ENCODE data around the gene PTPRD. TPM values are rescaled to one million over a fixed set of nuclear protein-coding genes. Genes with fewer than 3 reads are reported as not detected.
A peak's percentile ranks its signal among the peaks of the same experiment; 100 is the strongest.

Gene PTPRD
- total RNA-seq, 4 donors from 2014 or later, result 19.6 to 78.9 (median 45.6) TPM

DNA sequence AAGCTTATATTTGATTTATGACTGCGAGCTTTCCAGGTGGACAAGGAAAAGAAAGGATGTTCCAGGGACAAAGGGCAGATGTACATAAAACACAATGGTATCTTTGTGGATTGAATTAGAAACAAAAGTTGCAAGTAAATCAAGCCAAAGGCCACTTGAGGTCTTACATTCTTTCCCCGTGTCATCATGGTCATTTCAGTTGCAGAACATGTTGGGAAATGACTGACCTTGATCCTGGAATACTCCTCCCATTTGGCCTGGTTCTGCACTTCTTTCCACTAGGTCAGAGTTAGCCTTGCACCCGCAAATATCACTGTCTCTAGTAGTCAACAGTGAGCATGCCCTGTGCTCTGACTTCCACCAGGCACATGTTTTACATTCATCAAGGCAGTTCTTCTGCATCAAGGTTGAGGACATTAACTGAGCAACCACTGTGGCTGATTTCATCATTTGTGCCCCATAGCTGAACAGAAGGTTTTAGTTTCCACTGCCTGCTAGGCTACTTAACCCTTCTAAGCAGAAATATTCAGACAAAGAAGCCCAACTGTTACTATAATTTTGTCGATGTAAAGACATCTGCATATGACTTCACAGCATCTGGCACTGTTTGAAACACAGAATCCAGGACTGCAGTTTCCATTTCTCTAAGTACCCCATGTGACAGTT, 1651.5 kb downstream of the PTPRD start:
- WGBS, 2 donors, result 71 to 81% methylated on average over 4 of the region's 4 CpGs
- Histone ChIP-seq H3K9me3 (no peaks in the 10 kb centered on the region), H3K36me3 (no peaks in the 10 kb centered on the region), H3K27ac (no peak overlapping the region), H3K27me3 (no peaks in the 10 kb centered on the region), H3K4me1 (no peaks in the 10 kb centered on the region), H3K4me3 (replicated peaks in 1 of 3) (no peak overlapping the region)
- DNase-seq, result peak; percentile 1 to 6
- intact Hi-C loops (cut with DNase I), result no loop called here
- TF ChIP-seq, protein P1, sequence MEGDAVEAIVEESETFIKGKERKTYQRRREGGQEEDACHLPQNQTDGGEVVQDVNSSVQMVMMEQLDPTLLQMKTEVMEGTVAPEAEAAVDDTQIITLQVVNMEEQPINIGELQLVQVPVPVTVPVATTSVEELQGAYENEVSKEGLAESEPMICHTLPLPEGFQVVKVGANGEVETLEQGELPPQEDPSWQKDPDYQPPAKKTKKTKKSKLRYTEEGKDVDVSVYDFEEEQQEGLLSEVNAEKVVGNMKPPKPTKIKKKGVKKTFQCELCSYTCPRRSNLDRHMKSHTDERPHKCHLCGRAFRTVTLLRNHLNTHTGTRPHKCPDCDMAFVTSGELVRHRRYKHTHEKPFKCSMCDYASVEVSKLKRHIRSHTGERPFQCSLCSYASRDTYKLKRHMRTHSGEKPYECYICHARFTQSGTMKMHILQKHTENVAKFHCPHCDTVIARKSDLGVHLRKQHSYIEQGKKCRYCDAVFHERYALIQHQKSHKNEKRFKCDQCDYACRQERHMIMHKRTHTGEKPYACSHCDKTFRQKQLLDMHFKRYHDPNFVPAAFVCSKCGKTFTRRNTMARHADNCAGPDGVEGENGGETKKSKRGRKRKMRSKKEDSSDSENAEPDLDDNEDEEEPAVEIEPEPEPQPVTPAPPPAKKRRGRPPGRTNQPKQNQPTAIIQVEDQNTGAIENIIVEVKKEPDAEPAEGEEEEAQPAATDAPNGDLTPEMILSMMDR (IDR thresholded peaks at IDR 0.05), result no peak
- TF ChIP-seq POLR2A (IDR thresholded peaks at IDR 0.05), result no peak

DNA sequence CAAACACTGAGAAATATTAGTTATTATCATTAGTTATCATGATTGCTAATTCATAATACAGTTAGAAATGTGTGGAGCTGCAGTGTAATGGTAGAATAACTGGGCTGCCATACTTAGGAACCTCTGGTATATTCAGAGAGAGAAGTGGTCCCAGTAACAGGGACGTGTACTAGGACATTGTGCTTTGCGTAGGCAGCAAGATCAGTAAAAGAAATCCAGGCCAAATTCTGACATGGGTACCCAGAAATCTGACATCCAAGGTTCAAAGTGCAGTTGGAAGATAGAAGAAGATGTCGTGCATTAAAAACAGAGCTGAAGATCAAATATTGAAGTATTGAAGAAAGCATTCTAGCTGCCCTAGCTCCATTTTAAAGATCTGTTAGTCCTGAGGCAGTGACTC, 1652.5 kb downstream of the PTPRD start:
- no peaks in the 10 kb centered on the region for H3K9me3 ChIP-seq
- no peak for TF ChIP-seq POLR2A (IDR thresholded peaks at IDR 0.05)
- TF ChIP-seq, protein P1 (IDR thresholded peaks at IDR 0.05), result no peak
- WGBS, 2 donors, result 86 to 90% methylated on average over 3 of the region's 3 CpGs
- H3K27ac ChIP-seq, result no peak overlapping the region
- no peaks in the 10 kb centered on the region for H3K4me1 ChIP-seq
- no peak overlapping the region for H3K4me3 ChIP-seq (replicated peaks in 1 of 3)
- intact Hi-C loops (cut with DNase I), result no loop called here
- H3K27me3 ChIP-seq, result no peaks in the 10 kb centered on the region
- no peak for DNase-seq
- no peaks in the 10 kb centered on the region for H3K36me3 ChIP-seq

DNA sequence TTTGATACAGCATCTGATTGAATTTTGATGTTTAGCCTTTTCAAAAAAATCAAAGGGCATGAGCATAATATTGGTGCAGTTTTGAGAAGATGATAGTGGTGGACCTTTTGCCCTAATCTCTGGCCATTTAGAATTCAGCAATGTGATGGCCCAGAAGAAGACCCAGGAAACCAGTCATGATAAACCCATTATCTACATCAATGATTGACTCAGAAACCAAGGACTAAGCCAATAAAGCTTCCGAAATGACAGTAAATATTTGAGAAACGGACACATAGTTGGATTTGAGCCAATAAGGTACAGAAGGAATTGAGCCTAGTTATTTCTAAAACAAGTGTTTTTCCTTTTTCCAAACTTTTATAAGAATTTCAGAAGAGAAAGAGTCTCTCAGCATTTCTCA, 1654.4 kb downstream of the PTPRD start:
- 86 to 89% methylated on average over 2 of the region's 2 CpGs for whole genome bisulfite sequencing, 2 donors
- no peaks in the 10 kb centered on the region for H3K4me1 ChIP-seq
- H3K27me3 ChIP-seq, result no peaks in the 10 kb centered on the region
- no peak overlapping the region for H3K4me3 ChIP-seq (replicated peaks in 1 of 3)
- intact Hi-C loops (cut with DNase I), result no loop called here
- TF ChIP-seq POLR2A (IDR thresholded peaks at IDR 0.05), result no peak
- TF ChIP-seq, protein P1 (IDR thresholded peaks at IDR 0.05), result no peak
- H3K27ac ChIP-seq, result no peak overlapping the region
- no peaks in the 10 kb centered on the region for H3K9me3 ChIP-seq
- no peaks in the 10 kb centered on the region for H3K36me3 ChIP-seq
- no peak for DNase-seq

DNA sequence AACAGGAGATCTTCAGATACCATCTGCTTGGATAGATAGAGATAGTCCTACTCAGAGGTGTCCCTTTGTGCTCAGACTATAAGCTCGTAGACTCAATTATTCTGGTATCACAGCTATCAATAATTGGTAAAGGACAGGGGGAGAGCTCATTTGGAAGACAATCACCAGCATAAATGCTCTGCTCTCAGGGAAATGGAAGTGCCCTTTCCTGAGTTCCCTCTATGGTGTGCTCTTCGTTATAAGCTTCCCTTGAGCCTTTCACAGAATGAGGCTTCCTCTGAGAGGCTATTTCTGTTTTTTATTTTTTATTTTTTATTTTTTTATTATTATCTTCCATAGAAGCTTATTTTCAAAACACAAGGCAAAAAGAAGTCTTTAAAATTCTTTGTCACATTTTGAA, 1657.5 kb downstream of the PTPRD start:
- intact Hi-C loops (cut with DNase I), result no loop called here
- Histone ChIP-seq H3K4me1 (no peaks in the 10 kb centered on the region), H3K27me3 (no peaks in the 10 kb centered on the region), H3K27ac (no peak overlapping the region), H3K36me3 (no peaks in the 10 kb centered on the region), H3K4me3 (replicated peaks in 1 of 3) (no peak overlapping the region), H3K9me3 (no peaks in the 10 kb centered on the region)
- TF ChIP-seq, protein P1 (IDR thresholded peaks at IDR 0.05), result no peak
- no peak for TF ChIP-seq POLR2A (IDR thresholded peaks at IDR 0.05)
- WGBS, 2 donors, result 75 to 76% methylated on average over 2 of the region's 2 CpGs
- DNase-seq, result no peak

DNA sequence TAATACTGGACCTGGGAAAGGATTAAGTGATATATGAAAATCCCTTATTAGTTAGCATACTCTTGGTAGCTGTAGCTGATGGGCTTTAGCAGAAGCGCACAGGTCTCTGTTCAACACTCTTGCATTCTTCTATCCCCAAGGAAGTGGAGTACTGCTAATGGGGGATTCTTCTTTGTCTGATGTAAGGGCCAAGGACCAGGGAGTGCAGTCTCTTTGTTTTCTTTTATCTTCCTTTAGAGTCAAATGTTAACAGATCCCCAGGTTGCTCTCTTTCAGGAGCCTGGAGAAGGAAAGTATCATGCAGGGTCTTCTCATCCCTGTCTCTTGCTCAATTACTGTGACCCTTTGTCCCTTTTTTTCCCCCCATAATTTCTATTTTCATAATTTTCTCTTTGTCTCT, 1666.3 kb downstream of the PTPRD start:
- intact Hi-C loops (cut with DNase I), result no loop called here
- Histone ChIP-seq H3K4me3 (replicated peaks in 1 of 3) (no peak overlapping the region), H3K27ac (no peak overlapping the region), H3K4me1 (no peaks in the 10 kb centered on the region), H3K27me3 (no peaks in the 10 kb centered on the region), H3K9me3 (no peaks in the 10 kb centered on the region), H3K36me3 (no peaks in the 10 kb centered on the region)
- WGBS, 2 donors, result 90% methylated on average over 1 of the region's 1 CpG
- DNase-seq, result no peak
- TF ChIP-seq POLR2A (IDR thresholded peaks at IDR 0.05), result no peak
- TF ChIP-seq, protein P1 (IDR thresholded peaks at IDR 0.05), result no peak

All from thyroid gland (tissue), 4 donors.